GM12872 (cell line): Measurements from ENCODE around the gene SMCO2.

ENCODE experiments used
- CTCF ChIP-seq: IDR thresholded peaks from 3 replicates; pipeline ENCODE4 v1.5.1; 2011; ENCODE audit warnings: low read depth, mild to moderate bottlenecking, low read length, moderate library complexity; ENCODE audit not compliant: insufficient read depth

SMCO2 gene

GRCh38 chr12:27506645-27507189, 60.2 kb downstream of the SMCO2 start:
- no peak for TF ChIP-seq CTCF

GRCh38 chr12:27508736-27509431, 62.3 kb downstream of the SMCO2 start:
- TF ChIP-seq CTCF, result no peak

- TF ChIP-seq CTCF, result no peak
Measured at GRCh38 chr12:27511031-27511722, 64.6 kb downstream of the SMCO2 start.

- no peak for TF ChIP-seq CTCF
Measured at GRCh38 chr12:27511723-27512045, 65.1 kb downstream of the SMCO2 start.

GRCh38 chr12:27513155-27513824, 66.8 kb downstream of the SMCO2 start:
- no peak for TF ChIP-seq CTCF

GRCh38 chr12:27515671-27516070, 69.1 kb downstream of the SMCO2 start:
- no peak for TF ChIP-seq CTCF

GRCh38 chr12:27516625-27517024, 70.1 kb downstream of the SMCO2 start:
- no peak for TF ChIP-seq CTCF
